Measurements from ENCODE around the gene NOM1.
"Not testable (repeated sequence)": the region's sequence is repeated elsewhere in the genome, so short reads cannot be mapped to it uniquely, and the experiment has no call there.

The NOM1 gene, protein sequence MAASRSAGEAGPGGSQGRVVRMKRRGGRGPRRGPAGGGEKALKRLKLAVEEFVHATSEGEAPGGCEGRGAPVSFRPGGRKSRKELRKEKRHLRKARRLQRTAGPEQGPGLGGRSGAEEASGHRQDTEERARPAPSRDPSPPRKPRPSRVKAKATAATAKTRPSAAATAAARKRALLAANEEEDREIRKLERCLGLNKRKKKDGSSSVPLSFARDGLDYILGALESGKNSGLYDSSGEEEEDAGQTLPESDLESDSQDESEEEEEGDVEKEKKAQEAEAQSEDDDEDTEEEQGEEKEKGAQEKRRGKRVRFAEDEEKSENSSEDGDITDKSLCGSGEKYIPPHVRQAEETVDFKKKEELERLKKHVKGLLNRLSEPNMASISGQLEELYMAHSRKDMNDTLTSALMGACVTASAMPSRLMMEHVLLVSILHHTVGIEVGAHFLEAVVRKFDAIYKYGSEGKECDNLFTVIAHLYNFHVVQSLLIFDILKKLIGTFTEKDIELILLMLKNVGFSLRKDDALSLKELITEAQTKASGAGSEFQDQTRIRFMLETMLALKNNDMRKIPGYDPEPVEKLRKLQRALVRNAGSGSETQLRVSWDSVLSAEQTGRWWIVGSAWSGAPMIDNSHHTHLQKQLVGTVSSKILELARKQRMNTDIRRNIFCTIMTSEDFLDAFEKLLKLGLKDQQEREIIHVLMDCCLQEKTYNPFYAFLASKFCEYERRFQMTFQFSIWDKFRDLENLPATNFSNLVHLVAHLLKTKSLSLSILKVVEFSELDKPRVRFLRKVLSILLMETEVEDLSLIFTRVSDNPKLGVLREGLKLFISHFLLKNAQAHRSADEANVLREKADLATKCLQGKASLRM

DNA sequence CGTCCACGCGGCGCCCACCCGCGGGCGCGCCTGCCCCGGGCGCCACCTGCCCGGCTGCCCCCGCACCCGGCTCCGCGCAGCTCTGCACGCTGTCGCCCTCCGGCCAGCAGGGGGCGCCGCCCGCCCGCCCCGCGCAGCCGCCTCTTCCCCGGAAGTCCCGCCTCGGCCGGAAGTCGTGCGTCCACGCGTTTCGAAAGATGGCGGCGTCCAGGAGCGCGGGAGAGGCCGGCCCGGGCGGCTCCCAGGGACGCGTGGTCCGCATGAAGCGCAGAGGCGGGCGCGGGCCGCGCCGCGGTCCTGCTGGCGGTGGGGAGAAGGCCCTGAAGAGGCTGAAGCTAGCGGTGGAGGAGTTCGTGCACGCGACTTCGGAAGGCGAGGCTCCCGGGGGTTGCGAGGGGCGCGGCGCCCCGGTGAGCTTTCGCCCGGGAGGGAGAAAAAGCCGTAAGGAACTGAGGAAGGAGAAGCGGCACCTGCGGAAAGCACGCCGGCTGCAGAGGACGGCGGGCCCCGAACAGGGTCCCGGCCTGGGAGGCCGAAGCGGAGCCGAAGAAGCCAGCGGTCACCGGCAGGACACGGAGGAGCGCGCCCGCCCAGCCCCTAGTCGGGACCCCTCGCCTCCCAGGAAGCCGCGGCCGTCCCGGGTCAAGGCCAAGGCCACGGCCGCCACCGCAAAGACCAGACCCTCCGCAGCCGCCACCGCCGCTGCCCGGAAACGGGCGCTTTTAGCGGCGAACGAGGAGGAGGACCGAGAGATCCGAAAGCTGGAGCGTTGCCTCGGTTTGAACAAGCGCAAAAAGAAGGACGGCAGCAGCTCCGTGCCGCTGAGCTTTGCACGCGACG lies at the start of gene NOM1:
TSS of gene NOM1 (plus strand) at position 172 of the 840 bp plus-strand sequence. CDS start at position 198, 26 bp downstream.
- DNase-seq (ENCODE audit: low read depth): peak; percentile 79

DNA sequence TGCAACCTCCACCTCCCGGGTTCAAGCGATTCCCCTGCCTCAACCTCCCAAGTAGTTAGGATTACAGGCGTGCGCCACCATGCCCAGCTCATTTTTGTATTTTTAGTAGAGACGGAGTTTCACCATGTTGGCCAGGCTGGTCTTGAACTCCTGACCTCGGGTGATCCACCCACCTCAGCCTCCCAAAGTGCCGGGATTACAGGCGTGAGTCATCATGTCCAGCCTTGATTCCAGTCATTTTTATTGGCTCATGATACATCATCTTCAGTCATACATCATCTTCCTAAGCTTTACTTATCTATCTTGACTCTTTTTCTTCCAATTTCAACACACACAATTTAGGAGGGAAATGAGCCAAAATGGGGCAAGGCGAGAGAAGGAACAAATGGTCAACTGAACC lies 49.4 kb upstream of the NOM1 start:
- not testable (repeated sequence) for DNase-seq (ENCODE audit: low read depth)

DNA sequence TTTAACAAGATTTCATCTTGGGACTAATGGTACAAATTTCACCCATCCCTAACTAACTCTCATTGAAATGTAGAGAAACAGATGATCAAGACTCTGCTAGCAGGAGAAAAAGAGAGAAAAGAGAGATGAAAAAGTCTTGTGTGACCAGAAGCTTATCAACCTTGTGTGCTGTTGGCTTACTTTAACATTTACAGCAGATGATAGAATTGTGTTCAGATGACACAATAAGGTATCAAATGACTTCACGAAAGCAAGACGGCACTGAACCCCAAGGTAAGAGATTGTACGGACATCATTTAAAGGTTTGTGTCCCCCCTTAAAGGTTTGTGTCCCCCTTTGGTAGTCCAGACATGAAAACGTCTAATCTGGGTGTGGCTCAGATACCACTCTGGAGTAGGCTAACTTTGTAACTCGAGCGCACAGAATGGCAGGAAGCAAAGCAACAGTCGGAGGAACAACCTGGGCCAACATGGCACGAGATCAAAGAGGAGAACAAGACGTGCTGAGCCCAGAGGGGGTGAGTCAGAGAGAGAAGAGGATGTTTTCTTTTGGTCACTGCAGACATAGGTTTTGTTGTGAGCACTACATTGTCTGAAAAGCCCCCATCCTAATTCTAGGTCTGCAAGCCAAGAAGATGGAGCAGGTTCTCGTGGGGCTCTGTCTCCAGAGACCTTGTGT lies 46.1 kb upstream of the NOM1 start:
- DNase-seq (ENCODE audit: low read depth): peak; percentile 45

DNA sequence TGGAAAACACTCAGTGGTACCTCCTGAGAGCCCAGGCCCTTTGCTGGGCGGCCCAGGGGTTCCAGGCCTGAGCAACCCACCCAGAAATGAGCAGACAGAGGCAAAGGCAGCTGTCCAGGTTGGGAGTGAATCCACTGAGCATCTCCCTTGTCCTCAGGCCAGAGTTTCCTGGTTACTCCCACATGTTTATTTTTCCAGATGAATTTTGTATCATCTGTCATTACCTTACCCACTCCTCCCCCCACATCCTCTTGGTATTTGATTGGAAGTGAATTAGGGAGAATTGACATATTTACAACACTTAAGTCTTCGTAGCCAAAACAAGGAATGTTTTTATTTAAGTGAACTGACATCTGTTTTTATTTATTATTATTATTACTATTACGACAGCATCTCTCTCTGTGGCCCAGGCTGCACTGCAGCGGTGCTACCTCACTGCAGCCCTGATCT lies 43.3 kb upstream of the NOM1 start:
- DNase-seq (ENCODE audit: low read depth): peak; percentile 72

DNA sequence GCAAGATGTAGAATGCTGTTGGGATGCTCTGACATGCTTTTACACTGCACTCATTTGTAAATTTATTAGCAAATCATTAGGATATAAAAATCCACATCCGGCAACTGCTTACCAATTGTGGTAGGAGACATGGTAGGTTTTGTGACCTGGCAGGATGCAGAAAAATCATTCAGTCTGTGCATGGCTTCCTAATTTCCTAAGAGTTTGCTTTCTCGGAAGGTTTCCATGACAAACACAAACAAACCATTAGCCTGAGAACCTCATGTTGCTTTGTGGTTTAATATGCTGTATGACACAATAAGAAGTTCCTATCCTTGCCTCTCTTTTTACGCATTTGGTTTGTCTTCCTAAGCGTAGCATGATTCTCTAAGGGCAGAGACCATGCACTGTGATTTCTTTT lies 41.9 kb upstream of the NOM1 start:
- DNase-seq (ENCODE audit: low read depth): peak; percentile 96

DNA sequence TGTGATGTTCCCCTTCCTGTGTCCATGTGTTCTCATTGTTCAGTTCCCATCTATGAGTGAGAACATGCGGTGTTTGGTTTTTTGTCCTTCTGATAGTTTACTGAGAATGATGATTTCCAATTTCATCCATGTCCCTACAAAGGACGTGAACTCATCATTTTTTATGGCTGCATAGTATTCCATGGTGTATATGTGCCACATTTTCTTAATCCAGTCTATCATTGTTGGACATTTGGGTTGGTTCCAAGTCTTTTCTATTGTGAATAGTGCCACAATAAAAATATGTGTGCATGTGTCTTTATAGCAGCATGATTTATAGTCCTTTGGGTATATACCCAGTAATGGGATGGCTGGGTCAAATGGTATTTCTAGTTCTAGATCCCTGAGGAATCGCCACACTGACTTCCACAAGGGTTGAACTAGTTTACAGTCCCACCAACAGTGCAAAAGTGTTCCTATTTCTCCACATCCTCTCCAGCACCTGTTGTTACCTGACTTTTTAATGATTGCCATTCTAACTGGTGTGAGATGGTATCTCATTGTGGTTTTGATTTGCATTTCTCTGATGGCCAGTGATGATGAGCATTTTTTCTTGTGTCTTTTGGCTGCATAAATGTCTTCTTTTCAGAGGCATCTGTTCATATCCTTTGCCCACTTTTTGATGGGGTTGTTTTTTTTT lies 39.8 kb upstream of the NOM1 start:
- DNase-seq (ENCODE audit: low read depth): not testable (repeated sequence)

DNA sequence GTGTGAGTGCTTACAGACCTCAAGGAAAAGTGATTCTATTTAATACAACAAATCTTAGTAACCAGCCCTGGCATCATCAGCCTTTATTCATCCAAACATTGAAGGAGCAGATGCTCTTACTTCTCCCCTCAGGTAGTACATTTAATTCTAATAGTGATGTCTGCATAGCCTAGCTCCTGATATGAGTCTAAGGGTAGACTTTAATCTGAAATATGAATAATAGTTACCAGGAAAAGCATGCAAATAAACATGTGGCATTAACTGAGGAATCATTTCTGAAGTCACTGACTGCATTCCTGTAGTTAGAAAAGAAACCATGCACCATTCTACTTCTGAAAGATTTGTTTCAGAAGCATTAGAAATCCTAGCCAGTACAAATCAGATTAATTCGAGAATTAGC lies 30.9 kb upstream of the NOM1 start:
- DNase-seq (ENCODE audit: low read depth): no peak

DNA sequence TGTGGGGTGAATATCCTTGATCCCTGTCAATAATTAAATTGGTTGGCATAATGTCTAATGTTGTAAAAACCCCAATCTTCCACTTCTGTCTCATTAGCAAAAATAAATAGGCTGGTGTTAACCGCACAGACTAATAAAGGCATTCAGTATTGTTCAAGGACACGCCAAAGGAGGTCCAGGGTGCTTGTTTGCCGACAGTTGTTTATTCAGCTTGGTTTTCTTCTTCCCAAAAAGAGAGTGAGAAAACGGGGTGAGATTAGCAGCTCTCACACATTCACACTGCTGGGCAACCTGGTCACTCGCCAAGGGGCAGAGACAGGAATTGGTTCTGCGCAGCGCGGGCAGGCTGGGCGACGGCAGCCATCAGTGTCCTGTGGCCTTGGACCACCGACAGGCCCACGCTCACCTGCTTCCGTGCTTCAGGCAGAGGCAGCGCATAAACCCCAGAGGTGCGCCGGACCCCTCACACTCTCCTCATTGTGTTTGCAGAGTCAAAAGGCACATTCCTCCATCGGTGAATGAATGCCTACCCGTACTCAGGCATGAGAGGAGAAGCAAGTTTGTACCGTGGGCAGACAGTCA lies 30.3 kb upstream of the NOM1 start:
- DNase-seq (ENCODE audit: low read depth): no peak

DNA sequence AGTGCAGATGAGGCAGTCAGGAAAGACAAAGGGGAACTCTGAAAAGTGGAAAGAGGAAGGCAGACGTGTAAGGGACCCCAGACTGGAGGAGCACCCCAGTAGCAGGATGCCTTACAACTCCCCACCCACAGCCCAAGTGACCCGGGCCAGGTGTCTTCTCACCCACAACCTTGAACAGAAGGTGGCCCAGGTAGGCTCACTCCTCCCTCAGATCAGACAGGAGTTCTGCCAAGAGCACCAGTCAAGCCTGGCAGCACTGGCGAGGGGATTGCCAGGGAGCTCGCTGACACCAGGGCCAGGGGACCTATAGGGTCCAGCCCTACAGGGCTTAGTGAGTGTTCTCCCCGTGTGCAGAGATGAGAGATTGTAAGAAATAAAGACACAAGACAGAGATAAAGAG lies 29.4 kb upstream of the NOM1 start:
- no peak for DNase-seq (ENCODE audit: low read depth)

DNA sequence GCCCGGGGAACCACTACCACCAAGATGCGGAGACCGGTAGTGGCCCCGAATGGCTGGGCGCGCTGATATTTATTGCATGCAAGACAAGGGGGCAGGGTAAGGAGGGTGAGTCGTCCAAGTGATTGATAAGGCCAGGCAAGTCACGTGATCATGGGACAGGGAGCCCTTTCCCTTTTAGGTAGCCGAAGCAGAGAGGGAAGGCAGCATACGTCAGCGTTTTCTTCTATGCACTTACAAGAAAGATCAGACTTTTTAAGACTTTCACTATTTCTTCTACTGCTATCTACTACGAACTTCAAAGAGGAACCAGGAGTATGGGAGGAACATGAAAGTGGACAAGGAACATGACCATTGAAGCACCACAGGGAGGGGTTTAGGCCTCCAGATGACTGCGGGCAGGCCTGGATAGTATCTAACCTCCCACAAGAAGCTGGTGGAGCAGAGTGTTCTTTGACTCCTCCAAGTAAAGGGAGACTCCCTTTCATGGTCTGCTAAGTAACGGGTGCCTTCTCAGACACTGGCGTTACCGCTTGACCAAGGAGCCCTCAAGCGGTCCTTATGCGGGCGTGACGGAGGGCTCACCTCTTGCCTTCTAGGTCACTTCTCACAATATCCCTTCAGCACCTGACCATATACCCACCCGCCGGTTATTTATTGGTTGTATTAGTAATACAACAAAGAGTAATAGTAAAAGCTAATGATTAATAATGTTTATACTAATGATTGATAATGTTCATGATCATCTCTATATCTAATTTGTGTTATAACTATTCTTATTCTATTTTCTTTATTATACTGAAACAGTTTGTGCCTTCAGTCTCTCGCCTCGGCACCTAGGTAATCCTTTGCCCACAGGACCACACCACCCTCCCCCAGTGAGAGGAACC lies 28.8 kb upstream of the NOM1 start:
- DNase-seq (ENCODE audit: low read depth): not testable (repeated sequence)

DNA sequence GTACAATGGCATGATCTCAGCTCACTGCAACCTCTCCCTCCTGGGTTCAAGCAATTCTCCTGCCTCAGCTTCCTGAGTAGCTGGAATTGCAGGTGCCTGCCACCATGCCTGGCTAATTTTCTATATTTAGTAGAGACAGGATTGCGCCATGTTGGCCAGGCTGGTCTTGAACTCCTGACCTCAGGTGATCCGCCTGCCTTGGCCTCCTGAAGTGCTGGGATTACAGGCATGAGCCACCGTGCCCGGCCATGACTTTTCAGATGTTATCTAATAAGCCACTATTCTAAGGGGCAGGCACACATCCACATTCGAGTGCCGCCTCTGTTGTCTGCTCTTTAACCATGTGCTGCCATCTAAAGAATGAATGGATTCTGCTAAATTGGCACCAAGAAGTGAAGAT lies 27.2 kb upstream of the NOM1 start:
- not testable (repeated sequence) for DNase-seq (ENCODE audit: low read depth)

DNA sequence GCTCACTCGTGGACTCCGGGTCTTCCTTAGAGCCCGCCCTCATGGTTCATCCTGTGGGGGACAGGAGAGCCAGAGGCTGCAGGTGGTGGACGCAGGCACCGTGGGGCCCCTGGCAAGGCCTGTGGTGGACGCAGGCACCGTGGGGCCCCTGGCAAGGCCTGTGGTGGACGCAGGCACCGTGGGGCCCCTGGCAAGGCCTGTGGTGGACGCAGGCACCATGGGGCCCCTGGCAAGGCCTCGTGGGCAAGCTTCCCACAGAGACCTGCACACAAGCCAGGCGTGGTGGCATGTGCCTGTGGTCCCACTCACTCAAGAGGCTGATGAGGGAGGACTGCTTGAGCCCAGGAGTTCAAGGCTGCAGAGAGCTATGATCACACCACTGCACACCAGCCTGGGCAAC lies 23.7 kb upstream of the NOM1 start:
- not testable (repeated sequence) for DNase-seq (ENCODE audit: low read depth)

DNA sequence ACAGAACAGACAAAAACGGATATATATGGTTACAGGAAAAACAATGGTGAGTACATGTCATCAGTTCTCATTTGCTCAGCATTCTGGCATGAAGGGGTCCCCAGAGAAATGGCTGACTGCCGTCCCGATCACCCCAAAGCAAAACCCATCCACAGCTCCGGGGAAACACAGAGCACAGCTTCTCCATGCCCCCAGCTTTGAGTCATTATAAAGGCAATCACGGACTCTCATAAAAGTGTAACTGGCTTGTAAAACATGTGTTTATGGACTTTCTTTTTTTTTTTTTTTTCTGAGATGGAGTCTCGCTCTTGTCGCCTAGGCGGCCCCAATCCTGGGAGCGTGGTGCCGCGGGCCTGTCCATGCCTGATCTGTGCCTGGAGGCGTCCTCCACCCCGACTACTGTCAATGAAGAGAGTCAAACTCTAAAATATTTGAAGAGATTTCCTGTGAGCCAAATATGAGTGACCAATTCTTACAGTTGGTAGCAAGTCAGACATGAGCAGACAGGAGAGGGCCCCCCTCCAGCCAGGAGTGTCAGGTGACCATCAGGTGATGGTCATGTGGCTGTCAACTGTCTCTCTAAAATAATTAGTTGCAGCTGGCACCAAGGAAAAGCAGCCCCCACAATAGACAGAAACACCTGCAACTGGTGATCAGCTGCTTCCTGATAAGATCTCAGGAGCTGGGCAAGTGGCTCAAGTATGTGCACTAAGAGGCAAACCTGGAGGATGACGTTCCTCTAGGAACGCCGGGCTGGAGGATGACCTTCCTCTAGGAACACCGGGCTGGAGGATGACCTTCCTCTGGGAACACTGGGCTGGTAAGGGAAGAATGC lies 21.7 kb upstream of the NOM1 start:
- DNase-seq (ENCODE audit: low read depth): peak; percentile 39

DNA sequence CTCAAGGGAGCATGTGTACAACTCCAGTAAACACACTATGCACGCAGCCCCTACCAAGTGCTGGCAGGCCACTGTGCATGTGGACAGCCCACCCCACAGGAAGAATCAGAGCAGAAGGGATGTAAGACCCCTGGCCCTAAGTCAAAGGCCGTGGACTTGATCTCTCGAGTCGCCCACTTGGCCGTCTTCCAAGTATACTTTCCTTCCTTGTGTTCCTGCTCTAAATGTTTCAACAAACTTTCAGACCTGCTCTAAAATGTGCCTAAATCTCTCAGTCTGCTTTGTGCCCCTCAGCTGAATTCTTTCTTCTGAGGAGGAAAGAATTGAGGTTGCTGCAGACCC lies 21.1 kb upstream of the NOM1 start:
- no peak for DNase-seq (ENCODE audit: low read depth)

DNA sequence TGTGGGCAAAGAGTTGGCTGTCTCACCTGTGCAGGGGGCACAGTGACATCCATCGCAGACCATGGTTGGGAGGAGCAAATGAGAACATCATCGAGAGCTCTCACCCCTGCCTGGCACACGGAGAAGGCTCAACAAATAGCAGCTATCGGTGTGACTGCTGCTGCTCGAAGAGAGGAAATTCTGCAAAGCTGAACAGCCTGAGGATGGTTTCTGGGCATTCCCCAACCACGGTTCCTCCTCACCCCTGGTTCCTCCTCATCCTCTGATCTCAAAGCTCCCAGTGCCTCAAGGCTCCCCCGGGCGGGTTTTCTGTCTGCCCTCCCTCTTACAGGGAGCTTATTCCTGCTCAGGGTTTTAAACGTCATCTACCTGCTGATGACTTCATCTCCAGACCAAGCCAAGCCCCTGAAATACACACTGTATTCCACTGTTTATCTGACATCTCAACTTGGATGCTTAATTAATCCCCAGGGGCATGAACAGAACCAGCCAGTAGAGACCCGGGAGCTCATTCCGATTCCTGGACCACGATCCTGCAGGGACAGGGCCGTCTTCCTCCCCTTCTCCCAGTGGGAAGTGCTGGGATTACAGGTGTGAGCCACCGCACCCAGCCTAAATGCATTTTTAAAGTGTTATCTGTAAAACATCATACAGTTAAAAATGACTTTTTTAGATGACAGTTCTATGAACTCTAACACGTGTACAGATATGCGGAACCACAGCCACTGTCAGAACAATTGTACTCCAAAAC lies 19.5 kb upstream of the NOM1 start:
- no peak for DNase-seq (ENCODE audit: low read depth)

DNA sequence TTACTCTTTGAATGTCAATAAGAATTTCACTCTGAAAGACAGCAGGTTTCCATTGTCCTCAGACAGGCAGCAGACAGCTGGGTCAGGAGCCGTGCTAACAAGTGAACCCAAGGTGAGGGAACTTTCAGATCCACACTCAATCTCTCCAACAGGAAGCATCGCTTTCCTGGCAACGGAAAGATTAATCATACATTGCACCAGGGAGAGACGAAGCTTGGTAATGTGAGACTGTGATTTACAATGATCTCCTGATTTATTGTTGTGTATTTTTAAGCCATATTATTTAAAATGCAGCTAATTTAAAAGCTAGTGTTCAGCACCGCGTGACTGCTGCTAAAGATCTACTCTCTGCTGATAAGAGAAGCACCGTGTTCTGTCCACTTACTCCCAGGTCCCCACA lies 17.5 kb upstream of the NOM1 start:
- DNase-seq (ENCODE audit: low read depth): peak; percentile 24

DNA sequence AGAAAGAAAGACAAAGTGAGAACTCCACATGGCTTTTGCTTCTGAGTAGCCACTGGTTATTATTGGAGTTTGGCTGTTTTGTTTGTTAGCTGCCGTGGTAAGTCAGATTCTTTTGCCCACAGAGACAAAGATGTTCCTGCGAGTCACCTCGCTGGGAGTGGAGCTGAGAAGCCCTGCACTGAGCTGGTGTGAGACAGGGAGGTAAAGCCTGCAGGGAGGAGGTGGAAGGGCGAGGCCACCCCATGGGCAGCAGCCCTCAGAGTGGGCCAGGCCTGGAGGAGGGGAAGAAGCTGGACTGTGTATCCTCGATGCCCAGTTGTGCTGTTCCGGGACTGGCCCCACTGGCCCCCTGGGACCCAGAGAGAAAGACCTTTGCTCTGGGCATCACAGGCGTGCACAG lies 14.3 kb upstream of the NOM1 start:
- no peak for DNase-seq (ENCODE audit: low read depth)

DNA sequence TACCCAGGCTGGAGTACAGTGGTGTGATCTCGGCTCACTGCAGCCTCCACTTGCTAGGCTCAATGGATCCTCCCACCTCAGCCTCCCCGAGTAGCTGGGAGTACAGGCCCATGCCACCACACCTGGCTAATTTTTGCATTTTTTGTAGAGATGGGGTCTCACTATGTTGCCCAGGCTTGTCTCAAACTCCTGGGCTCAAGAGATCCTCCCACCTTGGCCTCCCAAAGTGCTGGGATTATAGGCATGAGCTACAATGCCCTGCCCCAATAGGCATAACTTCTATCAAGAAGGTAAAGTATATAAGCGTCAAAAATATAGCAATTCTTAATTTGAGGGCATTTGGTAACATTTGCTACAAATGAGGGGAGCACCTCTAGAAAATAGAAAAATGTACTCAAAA lies 12.7 kb upstream of the NOM1 start:
- not testable (repeated sequence) for DNase-seq (ENCODE audit: low read depth)
